DND-41 (cell line): ENCODE results near the gene MFAP4.

Experiments
- ATAC-seq: fragments of 200-7000 bp; cut with Tn5 transposase; 3 replicates; pipeline ENCODE4 v1.9.1; 2021; ENCODE audit warnings: low read depth; ENCODE audit not compliant: insufficient read depth
- DNase-seq: peaks from one replicate; pipeline ENCODE4 v3.0.0-alpha.2; 2020
- H2AFZ ChIP-seq: 2 replicates; pipeline ENCODE4 v1.6.0; 2012; ENCODE audit warnings: low read depth, low read length
- H3K27ac ChIP-seq: 2 replicates; pipeline ENCODE4 v1.5.1; 2012; ENCODE audit warnings: low read length, inconsistent platforms
- H3K27me3 ChIP-seq: fragments of 200-600 bp; sonication (generic); 2 replicates; pipeline ENCODE4 v1.6.0; 2012; ENCODE audit warnings: low read length, mild to moderate bottlenecking, inconsistent platforms; ENCODE audit not compliant: insufficient read depth, poor library complexity
- H3K36me3 ChIP-seq: 2 replicates; pipeline ENCODE4 v1.5.1; 2012; ENCODE audit warnings: low read length, inconsistent platforms; ENCODE audit not compliant: insufficient read depth
- H3K4me1 ChIP-seq: 2 replicates; pipeline ENCODE4 v1.5.1; 2012; ENCODE audit warnings: mild to moderate bottlenecking, low read length; ENCODE audit not compliant: insufficient read depth
- H3K4me2 ChIP-seq: 2 replicates; pipeline ENCODE4 v1.6.0; 2012; ENCODE audit warnings: mild to moderate bottlenecking, moderate library complexity, low read length, inconsistent platforms; ENCODE audit not compliant: insufficient read depth
- H3K4me3 ChIP-seq, 2 experiments: fragments of 200-600 bp in 1 of 2; shearing (Covaris generic) in 1 of 2; 2 replicates each; pipeline ENCODE4 v1.5.1; 2012 to 2016; ENCODE audit warnings: inconsistent platforms in 2 of 2, low read length in 2 of 2, mild to moderate bottlenecking in 2 of 2, low read depth in 1 of 2, moderate library complexity in 1 of 2
- H3K79me2 ChIP-seq: 2 replicates; pipeline ENCODE4 v1.6.0; 2012; ENCODE audit warnings: low read length, inconsistent platforms; ENCODE audit not compliant: insufficient read depth
- H3K9ac ChIP-seq: 2 replicates; pipeline ENCODE4 v1.6.0; 2012; ENCODE audit warnings: low read depth, mild to moderate bottlenecking, inconsistent platforms, low read length, moderate library complexity
- H3K9me3 ChIP-seq: 2 replicates; pipeline ENCODE4 v1.5.1; 2012; ENCODE audit warnings: low read length, moderate library complexity, mild to moderate bottlenecking, inconsistent platforms; ENCODE audit not compliant: insufficient read depth, severe bottlenecking
- H4K20me1 ChIP-seq: 2 replicates; pipeline ENCODE4 v1.6.0; 2012; ENCODE audit warnings: low read length; ENCODE audit not compliant: insufficient read depth
- CTCF ChIP-seq: IDR thresholded peaks from 2 replicates; pipeline ENCODE4 v1.5.1; 2012; ENCODE audit warnings: borderline replicate concordance, low read length, moderate library complexity, mild to moderate bottlenecking; ENCODE audit not compliant: poor library complexity, severe bottlenecking; ENCODE audit errors: extremely low read depth
- EZH2 ChIP-seq: IDR thresholded peaks from 3 replicates; pipeline ENCODE4 v1.6.1; 2012; ENCODE audit warnings: borderline replicate concordance, low read depth, mild to moderate bottlenecking, moderate library complexity, low read length, inconsistent platforms; ENCODE audit not compliant: severe bottlenecking

MFAP4 gene

GRCh38 chr17:19421219-19421618, 34.2 kb upstream of the MFAP4 start:
- Histone ChIP-seq H3K4me2 (no peak overlapping the region), H3K27ac (no peak overlapping the region), H3K36me3 (no peaks in the 10 kb centered on the region), H3K27me3 (peaks cover 14% of the 10 kb centered on the region), H3K4me3 (no peak overlapping the region), H2AFZ (no peak overlapping the region), H4K20me1 (no peaks in the 10 kb centered on the region), H3K9ac (no peak overlapping the region), H3K79me2 (no peaks in the 10 kb centered on the region), H3K4me1 (no peaks in the 10 kb centered on the region), H3K9me3 (no peaks in the 10 kb centered on the region)
- ATAC-seq (no peak), DNase-seq (no peak)
- TF ChIP-seq EZH2 (no peak), CTCF (no peak)

GRCh38 chr17:19418251-19418992, 31.4 kb upstream of the MFAP4 start:
- no peaks in the 10 kb centered on the region for H3K9me3 ChIP-seq
- H3K9ac ChIP-seq = no peak overlapping the region
- H3K36me3 ChIP-seq = no peaks in the 10 kb centered on the region
- TF ChIP-seq CTCF (no peak), EZH2 (no peak)
- H3K27ac ChIP-seq = no peak overlapping the region
- DNase-seq (no peak), ATAC-seq (no peak)
- H4K20me1 ChIP-seq = no peaks in the 10 kb centered on the region
- H3K27me3 ChIP-seq = peaks cover 9% of the 10 kb centered on the region
- H2AFZ ChIP-seq = no peak overlapping the region
- no peak overlapping the region for H3K4me2 ChIP-seq
- H3K79me2 ChIP-seq = no peaks in the 10 kb centered on the region
- no peak overlapping the region for H3K4me3 ChIP-seq
- H3K4me1 ChIP-seq = no peaks in the 10 kb centered on the region

- H3K9ac ChIP-seq = no peak overlapping the region
- no peak overlapping the region for H3K4me3 ChIP-seq
- DNase-seq = no peak
- H3K4me1 ChIP-seq = no peaks in the 10 kb centered on the region
- ATAC-seq = no peak
- no peaks in the 10 kb centered on the region for H3K36me3 ChIP-seq
- no peaks in the 10 kb centered on the region for H4K20me1 ChIP-seq
- no peaks in the 10 kb centered on the region for H3K9me3 ChIP-seq
- H3K27me3 ChIP-seq = peaks cover 9% of the 10 kb centered on the region
- H3K4me2 ChIP-seq = no peak overlapping the region
- H3K79me2 ChIP-seq = no peaks in the 10 kb centered on the region
- H2AFZ ChIP-seq = no peak overlapping the region
- TF ChIP-seq EZH2 (no peak), CTCF (no peak)
- H3K27ac ChIP-seq = no peak overlapping the region
Measured at GRCh38 chr17:19417611-19418010, 30.6 kb upstream of the MFAP4 start.
